ENCODE data around the gene BUD13.
A peak's percentile ranks its signal among the peaks of the same experiment; 100 is the strongest.
"Not testable (repeated sequence)": the region's sequence is repeated elsewhere in the genome, so short reads cannot be mapped to it uniquely, and the experiment has no call there.

BUD13 gene

GRCh38 chr11:116772443-116773202 lies at the start of gene BUD13:
TSS of gene BUD13 (minus strand) at chr11:116772987. CDS start at chr11:116772964, 23 bp downstream.
- DNase-seq (ENCODE audit: low read depth): peak; percentile 85

- DNase-seq (ENCODE audit: low read depth): no peak
Observed at GRCh38 chr11:116822575-116822974, 49.8 kb upstream of the BUD13 start.

- no peak for DNase-seq (ENCODE audit: low read depth)
Observed at GRCh38 chr11:116821050-116821918, 48.5 kb upstream of the BUD13 start.

GRCh38 chr11:116819049-116819448 lies 46.3 kb upstream of the BUD13 start:
- no peak for DNase-seq (ENCODE audit: low read depth)

GRCh38 chr11:116814502-116814901 lies 41.7 kb upstream of the BUD13 start:
- DNase-seq (ENCODE audit: low read depth): no peak

- DNase-seq (ENCODE audit: low read depth): no peak
Observed at GRCh38 chr11:116813781-116814471, 41.1 kb upstream of the BUD13 start.

GRCh38 chr11:116813170-116813569 lies 40.4 kb upstream of the BUD13 start:
- no peak for DNase-seq (ENCODE audit: low read depth)

GRCh38 chr11:116812109-116812508 lies 39.3 kb upstream of the BUD13 start:
- no peak for DNase-seq (ENCODE audit: low read depth)

GRCh38 chr11:116811194-116811593 lies 38.4 kb upstream of the BUD13 start:
- DNase-seq (ENCODE audit: low read depth): no peak

- no peak for DNase-seq (ENCODE audit: low read depth)
Observed at GRCh38 chr11:116808262-116809175, 35.7 kb upstream of the BUD13 start.

- DNase-seq (ENCODE audit: low read depth): no peak
Observed at GRCh38 chr11:116807601-116808261, 34.9 kb upstream of the BUD13 start.

GRCh38 chr11:116804001-116804400 lies 31.2 kb upstream of the BUD13 start:
- no peak for DNase-seq (ENCODE audit: low read depth)

GRCh38 chr11:116801662-116802061 lies 28.9 kb upstream of the BUD13 start:
- not testable (repeated sequence) for DNase-seq (ENCODE audit: low read depth)

- DNase-seq (ENCODE audit: low read depth): no peak
Observed at GRCh38 chr11:116800610-116801009, 27.8 kb upstream of the BUD13 start.

GRCh38 chr11:116798368-116798767 lies 25.6 kb upstream of the BUD13 start:
- no peak for DNase-seq (ENCODE audit: low read depth)

GRCh38 chr11:116797816-116798215 lies 25.0 kb upstream of the BUD13 start:
- DNase-seq (ENCODE audit: low read depth): no peak

GRCh38 chr11:116796548-116796947 lies 23.8 kb upstream of the BUD13 start:
- DNase-seq (ENCODE audit: low read depth): no peak

- no peak for DNase-seq (ENCODE audit: low read depth)
Observed at GRCh38 chr11:116794851-116795250, 22.1 kb upstream of the BUD13 start.

GRCh38 chr11:116793772-116794097 lies 20.9 kb upstream of the BUD13 start:
- no peak for DNase-seq (ENCODE audit: low read depth)

GRCh38 chr11:116792869-116793771 lies 20.3 kb upstream of the BUD13 start:
- no peak for DNase-seq (ENCODE audit: low read depth)

Measured in stimulated activated CD4-positive, alpha-beta T cell treated with anti-CD3 and anti-CD28 coated beads, Interleukin-2, amount 100 ng/mL, for 4 hours (primary cell).